Fibroblast of gingiva (primary cell): ENCODE measurements around the gene NOS1AP.

Experiments used
- DNase-seq: peaks from one replicate; pipeline ENCODE4 v3.0.0-alpha.2; 2011; ENCODE audit warnings: low read depth

The NOS1AP gene

GRCh38 chr1:162220009-162220539, 150.6 kb downstream of the NOS1AP start:
- DNase-seq: no peak

DNA sequence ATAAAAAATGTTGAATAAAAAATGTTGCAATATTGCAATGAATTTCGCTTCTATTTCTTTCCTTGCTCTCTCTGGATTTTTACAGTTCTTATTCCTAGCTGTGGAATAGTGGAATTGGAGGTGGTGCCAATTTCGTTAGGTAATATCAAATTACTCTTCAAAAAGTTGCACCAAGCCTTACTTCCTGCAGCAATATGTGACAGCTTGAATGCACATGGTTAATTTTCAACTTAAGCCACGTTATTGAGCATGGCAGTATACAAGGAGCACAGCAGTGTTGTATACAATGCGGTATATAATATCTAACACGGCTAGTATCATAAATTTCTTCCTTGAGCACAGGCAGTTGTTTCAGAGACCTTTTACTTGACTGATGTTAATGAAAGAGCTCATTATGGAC, 152.5 kb downstream of the NOS1AP start:
- no peak for DNase-seq

DNA sequence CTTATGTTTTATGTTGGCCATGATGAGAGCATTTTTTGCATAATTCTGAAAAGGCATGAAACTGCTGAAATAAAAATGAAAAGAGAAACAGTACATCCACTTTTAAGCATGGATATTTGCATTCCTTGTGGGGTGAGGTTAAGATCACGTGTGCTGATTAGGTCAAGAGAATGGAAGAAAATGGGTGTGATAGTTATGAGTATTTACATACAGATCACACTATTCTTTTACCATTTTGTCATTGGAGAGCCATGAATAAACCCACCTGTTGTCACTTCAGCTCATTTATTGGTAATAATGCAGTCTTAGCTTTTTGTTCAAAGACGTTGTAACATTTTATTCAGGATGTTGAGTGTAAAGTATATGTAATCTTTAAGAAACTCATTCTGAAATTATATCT, 153.2 kb downstream of the NOS1AP start:
- DNase-seq: no peak

GRCh38 chr1:162223488-162223887, 154.0 kb downstream of the NOS1AP start:
- no peak for DNase-seq

DNA sequence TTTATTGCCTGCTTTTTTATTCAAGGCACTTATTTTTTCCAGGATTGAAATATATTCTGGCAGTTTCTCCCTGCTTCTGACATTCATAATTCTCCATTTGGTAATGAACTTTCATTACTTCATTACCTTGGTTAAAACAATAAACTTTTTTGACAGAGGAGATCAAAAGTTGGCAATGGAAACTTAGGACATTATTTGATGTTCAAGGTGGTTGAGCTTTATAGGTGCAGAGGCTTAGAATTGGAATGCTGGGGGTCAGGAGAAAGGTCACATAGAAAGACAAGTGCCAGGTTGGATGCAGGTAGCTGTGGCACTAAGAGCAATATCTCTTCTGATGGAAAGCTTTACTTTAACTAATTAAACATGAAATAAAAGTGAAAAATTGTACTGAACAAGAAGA, 154.8 kb downstream of the NOS1AP start:
- no peak for DNase-seq

- DNase-seq: no peak
Measured at GRCh38 chr1:162228586-162228985, 159.1 kb downstream of the NOS1AP start.

GRCh38 chr1:162229549-162229948, 160.1 kb downstream of the NOS1AP start:
- no peak for DNase-seq

DNA sequence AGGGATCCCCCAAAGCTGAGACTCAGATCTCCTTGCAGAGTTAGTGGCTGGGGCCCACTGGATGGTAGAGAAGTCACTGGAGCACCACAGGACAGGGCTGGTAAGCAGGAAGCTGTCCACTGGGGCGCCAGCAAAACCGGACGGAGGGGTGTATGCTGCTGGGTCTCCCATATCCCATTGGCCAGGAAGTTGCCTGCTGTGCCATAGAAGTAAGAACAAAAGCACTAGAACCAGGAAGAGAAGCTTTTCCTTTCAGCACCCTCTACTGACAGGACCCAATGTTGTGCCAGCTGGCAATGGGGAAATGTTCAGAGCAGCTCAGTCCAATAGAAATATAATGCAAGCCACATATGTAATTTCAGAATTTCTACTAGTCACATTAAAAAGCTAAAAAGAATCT, 160.6 kb downstream of the NOS1AP start:
- DNase-seq: no peak

DNA sequence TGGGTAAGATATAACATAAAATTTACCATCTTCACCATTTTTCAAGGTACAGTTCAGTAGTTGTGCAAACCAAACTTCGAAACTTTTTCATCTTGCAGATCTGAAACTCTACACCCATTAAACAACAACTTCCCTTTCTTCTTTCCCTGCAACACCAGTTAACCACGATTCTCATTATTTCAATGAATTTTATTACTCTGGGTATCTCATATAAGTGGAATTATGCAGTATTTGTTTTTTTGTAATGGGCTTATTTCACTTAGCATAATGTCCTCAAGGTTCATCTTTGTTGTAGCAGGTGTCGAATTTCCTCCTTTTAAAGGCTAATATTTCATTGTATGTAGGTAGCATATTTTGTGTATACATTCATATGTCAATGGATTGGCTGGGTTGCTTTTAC, 161.0 kb downstream of the NOS1AP start:
- no peak for DNase-seq

DNA sequence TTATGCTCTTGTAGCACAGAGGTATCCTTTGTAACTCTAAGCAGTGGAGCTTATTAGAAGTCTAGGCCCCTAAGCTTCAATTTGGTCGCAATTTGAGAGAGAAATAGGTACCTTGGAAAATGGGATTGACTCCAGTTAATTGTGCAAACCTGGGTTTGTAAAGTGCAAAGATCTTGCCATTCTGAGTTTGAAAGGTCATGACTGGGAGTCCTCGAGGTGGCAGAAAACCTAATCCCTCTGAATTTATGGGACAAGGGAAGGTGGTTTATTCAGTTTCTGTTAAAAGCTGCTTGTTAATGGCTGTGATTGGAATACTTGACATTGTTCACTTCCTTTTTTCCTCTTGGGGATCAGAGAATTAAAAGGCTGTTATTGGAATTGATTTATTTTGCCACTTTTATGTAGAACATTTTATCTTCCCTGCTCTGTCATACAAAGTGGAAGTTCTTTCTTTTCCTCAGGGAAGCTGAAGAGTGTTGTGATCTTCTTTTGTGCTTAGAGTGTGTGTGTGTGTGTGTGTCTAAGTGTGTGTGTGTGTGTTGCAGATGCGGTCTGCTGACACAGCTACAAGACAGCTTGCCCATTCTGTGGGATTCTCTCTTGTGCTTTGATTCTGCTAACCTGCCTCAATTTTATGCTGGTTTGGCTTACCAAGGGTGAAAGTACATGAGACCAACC, 162.7 kb downstream of the NOS1AP start:
- no peak for DNase-seq

DNA sequence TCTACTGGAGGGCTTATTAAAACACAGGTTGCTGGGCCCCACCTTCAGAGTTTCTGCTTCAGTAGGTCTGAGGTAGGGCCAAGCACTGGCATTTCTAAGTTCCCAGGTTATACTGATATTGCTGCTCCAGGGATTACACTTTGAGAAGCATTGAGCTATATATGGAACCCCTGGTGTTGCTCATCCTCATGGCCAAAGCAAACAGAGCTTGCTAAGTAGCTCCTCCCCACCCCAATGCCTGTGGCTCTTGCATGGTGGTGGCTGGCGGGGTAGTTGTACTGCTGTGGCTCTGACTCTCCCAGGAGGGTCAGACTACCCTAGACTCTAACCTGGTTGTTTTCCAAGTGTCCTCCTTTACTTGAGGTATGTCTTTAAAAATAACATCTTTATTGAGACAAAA, 163.6 kb downstream of the NOS1AP start:
- no peak for DNase-seq

DNA sequence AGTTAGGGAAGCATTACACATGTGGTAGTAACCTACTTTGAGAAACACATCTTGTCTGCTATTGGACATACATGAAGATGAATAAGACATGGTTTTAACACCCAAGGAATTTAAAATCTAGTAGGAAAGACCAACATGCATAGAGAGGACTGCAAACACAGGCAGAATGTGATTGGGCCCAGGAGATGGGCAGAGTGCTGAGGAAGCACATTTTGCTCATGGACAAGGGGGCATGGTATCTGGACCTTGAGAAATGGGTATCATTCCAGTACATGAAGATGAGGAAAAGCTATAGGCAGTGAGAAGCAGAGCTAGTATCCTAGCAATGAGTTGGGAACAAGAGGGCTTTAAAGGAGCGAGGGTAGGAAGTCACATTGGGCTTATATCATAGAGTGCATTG, 164.4 kb downstream of the NOS1AP start:
- DNase-seq: no peak

DNA sequence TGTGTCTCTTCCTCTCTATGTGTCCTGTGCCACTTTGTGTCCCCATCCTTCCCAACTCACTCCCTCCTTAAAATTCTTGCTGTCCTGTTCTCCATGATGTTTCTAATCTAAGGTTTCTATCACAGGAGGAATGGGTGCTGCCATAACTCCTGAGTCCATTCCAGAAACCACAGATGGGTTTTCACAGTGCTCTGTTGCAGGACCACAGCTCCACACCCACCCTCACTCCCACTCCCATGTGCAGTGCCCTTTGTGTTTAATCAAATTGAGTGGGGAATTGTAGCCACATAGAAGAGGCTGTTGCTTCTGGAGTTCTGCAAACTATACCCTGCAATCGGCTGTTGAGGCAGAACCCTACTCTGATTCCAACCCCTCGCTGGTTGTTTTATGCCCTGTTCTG, 165.1 kb downstream of the NOS1AP start:
- no peak for DNase-seq

DNA sequence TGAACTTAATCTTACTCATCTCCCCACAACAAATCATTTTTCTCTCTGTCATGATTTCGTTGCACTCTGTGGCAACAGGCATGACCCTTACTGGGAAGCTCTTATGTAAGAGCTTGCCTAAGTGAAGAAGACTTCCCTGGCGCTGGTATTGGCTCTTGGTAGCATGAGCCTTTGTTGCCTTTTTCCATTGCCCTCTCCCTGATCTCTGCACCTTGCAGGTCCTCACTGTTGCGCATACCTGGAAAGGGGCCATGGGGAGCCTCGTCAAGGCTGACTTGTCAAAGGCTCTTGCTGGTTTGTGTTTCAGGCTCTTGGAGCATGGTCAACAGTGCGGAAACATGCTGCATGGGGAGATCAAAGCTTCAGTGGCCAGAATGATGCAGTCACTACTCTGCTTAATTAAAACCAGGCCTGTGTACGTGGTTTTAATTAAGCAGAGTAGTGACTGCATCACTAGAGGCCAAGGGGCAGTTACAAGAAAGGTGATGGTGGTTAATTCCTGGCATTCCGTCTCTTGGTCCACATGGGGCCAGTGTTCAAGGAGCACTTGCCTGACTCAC, 165.8 kb downstream of the NOS1AP start:
- peak; percentile 68 for DNase-seq

- DNase-seq: no peak
Measured at GRCh38 chr1:162236201-162236600, 166.7 kb downstream of the NOS1AP start.

GRCh38 chr1:162236618-162237017, 167.1 kb downstream of the NOS1AP start:
- DNase-seq: no peak

GRCh38 chr1:162240577-162240976, 171.1 kb downstream of the NOS1AP start:
- DNase-seq: no peak

DNA sequence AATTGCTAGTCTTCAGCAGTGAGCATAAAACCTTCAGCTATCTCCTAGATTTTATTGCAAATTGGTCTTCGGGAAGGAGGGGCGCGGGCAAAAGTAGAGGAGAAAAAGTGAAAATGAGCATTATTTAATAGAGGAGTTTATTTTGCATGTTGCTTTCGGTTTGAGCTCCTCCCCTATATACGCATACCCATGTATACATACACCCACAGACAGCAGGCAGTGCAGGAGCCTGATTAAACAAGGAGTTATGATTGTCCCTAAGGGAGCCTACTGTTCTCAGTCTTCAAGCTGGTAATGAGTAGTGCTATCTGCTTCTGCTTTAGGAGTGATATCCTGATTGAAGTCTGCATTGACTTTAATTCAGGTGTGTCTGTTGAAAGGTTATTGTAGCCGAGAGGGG, 173.3 kb downstream of the NOS1AP start:
- DNase-seq: no peak

DNA sequence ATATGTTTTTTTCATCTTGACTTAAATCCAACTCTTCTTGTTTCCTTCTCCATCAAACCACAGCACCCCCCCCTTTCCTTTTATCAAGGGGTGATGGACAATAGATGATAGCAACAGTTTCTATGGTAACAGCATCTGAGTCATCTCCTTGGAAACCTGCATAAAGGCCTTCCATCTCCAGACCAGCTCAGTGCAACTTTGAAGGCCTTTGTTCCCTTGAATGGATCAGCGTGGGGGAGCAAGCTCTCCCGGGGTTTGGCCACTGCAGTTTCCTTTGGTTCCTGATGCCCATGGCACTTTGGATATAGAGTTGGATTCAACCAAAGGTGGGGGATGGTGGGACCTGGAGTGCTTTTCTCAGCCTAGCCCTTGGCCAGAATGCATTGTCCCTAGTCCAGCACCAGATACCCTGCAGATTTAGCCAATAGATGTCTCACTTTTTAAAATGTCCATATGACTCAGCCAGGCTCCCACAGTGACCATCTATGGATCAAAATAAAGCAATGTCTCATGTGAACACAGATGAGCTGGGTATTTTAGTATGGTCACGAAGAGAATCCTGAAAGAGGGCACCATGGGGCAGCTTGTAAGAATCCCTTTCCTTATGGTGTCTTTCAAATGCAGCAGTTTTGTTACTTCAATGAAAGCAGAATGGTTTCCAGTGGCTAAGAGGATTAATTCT, 179.5 kb downstream of the NOS1AP start:
- DNase-seq: no peak

DNA sequence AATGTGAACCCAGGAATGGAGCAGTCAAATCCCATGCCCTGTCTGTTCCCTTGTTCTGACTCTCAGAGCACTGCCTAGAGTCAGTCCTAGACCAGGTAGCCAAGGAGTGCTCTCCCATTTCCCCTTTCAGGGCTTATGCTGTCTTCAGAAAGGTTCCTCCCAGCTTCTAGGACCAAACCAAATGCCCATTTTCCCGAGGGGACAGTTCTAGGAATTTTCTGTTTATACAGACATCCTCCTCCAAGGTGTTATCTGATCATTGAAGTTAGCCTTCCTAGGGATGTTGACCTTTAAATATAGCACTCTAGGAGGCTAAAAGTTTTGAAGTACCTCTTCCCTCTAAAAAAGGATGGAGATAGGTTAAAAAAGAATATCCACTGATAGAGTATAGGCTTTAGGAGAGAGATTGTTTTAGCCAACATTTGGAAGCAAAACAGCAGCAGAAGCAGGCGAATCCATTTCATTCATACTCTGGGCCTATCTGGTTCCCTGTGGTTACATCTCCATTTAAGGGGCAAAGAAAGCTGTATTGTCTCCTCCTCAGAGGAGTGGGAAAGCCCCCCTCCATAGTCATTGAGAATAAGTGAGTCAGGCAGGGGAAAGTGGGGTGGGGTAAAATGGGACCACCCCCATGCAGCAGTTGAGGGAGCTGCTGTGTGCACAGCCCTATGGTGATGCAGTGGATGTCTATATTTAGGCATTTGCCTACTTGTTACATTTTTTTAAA, 180.7 kb downstream of the NOS1AP start:
- no peak for DNase-seq

GRCh38 chr1:162251102-162251501, 181.6 kb downstream of the NOS1AP start:
- no peak for DNase-seq

DNA sequence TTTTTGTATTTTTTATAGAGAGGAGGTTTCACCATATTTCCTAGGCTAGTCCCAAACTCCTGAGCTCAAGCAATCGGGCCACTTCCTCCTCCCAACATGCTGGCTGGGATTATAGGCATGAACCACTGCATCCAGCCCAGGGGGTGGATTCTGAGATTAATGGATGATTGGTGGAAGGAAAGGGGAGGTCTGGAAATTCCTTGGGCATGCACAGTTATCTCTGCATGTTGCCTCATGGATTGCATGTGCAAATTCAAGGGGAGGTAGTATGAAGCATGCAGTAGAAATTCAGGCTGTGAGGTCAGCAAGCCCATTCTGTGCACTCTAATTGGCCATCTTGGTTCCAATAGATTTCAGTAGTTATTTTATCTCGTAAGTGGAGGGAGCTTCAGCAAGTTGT, 182.7 kb downstream of the NOS1AP start:
- no peak for DNase-seq

DNA sequence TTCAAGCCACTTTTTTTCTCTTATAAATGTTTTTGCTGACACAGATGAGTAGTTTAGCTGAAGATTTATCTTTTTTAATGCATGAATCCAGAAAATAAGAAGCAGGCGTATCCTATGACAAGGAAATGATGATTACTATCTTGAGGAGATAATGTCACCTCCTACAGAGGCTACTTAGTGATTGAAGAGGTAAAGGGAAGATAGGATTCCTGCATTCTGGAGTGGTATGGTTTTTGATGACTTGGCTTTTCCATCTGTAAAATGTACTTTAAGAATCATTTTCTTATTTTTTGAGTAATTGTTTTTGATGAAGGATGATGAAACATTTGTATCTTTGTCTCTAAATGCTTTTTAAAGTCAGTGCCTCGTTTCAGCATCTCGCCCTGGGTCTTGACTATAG, 184.3 kb downstream of the NOS1AP start:
- DNase-seq: no peak
